Activated CD4-positive, alpha-beta T cell treated with anti-CD3 and anti-CD28 coated beads for 1 hour (primary cell): ENCODE data around the gene MCUB.
"Not testable (repeated sequence)": the region's sequence is repeated elsewhere in the genome, so short reads cannot be mapped to it uniquely, and the experiment has no call there.

Experiments
- DNase-seq: peaks from one replicate; pipeline ENCODE4 v3.0.0-alpha.2; 2020

The MCUB gene

DNA sequence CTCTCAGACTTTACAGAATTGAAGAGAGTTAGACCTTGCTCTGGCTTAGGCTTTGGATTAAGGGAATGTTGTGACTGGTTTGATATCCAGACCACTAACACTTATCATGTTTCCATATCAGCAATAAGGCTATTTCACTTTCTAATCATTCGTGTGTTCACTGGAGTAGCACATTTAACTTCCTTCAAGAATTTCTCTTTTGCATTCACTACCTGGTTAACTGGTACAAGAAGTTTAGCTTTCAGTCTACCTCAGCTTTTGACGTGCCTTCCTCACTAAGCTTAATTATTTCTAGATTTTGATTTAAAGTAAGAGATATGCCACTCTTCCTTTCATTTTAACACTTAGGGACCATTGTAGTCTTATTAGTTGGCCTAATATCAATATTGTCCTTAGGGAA is 80.6 kb downstream of the MCUB start:
- DNase-seq: no peak

DNA sequence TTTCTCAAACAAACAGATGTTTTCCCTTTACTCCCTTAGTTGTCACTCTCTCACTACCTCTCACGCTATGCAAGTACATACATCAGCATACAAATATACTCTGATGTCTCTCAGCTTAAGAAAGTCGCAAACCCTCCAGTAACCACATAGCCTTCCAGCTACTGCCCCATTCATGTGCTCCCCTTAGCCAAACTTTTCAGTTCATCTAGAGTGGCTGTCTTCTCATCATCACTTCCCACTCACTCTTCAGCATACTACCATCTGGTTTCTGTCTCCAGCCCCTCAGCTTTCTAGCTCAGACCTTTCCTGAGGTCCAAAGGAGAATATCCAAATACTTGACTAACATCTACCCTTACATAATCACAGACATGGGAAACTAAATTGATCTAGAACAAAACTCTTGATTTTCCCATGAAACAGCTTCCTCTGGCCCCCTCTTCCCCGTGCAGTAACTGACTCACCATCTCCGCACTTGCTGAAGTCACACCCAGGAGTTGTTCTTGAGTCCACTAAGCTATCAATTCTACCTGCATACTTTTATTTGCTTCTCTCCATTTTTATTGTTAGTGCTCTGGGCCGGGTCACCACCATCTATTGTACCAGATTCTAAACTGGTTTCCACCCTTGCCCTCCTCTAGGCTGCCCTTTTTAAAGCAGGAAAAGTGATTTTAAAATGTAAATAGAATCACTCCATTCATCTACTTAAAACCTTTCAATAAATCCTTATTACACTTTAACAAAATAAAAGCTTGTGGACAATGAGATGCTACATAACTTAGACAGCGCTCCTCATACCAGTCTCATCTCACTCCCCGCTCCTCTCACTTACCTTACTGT is 86.0 kb downstream of the MCUB start:
- DNase-seq: no peak

GRCh38 chr4:109648266-109648996 is 88.4 kb downstream of the MCUB start:
- no peak for DNase-seq

GRCh38 chr4:109648997-109649575 is 89.0 kb downstream of the MCUB start:
- DNase-seq: no peak

DNA sequence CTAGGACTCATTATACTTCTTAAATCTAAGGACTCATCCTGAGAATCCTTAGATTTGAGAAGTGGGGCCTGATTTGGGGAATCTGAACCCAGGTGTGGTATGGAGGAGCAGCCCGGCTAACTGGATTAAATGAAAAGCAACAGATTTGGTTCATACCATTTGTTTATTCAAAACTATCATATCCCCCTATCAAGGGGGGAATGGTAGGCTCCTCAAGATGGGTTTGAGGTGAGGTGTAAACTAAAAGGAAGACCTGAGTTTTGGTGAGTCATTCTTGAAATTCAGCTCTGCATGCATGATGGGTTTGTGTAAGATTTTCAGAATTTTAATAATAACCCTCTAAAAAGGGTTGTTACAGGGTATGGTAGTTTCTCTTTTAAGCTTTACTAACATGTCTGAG is 89.8 kb downstream of the MCUB start:
- DNase-seq: no peak

DNA sequence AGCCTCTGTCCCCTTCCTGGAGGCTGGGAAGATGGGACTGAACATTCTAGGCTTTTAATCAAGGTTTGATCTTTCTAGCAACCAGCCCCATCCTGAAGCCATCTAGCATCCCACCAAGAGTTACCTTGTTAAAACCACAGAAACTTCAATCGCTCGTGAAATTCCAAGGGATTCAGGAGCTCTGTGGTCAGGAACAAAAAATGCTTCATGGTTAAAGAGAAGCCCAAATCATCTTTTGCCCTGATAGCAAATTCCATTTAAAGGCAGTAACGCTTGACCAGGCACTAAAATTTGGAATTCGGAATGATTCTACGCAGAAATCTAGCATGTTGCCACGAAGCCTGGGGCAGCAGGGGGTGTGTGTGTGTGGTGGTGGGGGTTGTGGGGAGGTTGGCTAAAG is 95.3 kb downstream of the MCUB start:
- no peak for DNase-seq

DNA sequence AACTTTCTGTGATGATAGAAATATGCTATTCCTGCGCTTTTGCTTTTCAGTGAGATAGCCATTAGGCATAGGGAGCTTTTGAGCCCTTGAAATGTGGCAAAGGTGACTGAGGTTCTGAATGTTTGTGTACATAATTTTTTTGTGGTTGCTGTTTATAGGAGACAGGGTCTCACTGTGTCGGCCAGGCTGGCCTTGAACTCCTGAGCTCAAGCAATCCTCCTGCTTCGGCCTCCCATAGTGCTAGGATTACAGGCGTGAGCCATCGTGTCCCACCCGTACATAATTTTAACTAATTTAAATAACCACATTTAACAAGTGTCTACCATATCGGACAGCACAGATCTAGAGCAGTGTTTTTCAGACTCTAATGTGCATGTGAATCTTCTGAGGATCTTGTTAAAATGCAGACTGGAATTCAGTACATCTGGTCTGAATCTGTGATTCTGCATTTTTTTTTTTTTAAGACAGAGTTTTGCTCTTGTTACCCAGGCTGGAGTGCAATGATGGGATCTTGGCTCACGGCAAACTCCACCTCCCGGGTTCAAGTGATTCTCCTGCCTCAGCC is 97.9 kb downstream of the MCUB start:
- DNase-seq: no peak

- DNase-seq: no peak
Observed at GRCh38 chr4:109658871-109659410, 98.9 kb downstream of the MCUB start.

GRCh38 chr4:109662116-109662515 is 102.1 kb downstream of the MCUB start:
- no peak for DNase-seq

- no peak for DNase-seq
Observed at GRCh38 chr4:109662771-109663170, 102.7 kb downstream of the MCUB start.

- DNase-seq: no peak
Observed at GRCh38 chr4:109665783-109666485, 105.9 kb downstream of the MCUB start.

DNA sequence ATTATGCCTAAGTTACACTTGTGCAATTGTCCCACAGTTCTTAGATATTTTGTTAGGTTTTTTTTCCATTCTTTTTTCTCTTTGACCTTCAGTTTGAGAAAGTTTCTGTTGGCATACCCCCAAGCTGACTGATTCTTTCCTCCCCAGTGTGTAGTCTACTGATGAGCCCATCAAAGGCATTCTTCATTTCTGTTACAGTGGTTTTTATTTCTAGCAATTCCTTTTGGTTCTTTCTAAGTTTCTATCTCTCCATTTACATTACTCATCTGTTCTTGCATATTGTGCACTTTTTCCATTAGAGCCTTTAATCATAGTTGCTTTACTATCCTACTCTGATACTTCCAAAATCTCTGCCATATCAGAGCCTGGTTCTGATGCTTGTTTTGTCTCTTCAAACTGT is 111.3 kb downstream of the MCUB start:
- no peak for DNase-seq

- DNase-seq: no peak
Observed at GRCh38 chr4:109672169-109672930, 112.3 kb downstream of the MCUB start.

DNA sequence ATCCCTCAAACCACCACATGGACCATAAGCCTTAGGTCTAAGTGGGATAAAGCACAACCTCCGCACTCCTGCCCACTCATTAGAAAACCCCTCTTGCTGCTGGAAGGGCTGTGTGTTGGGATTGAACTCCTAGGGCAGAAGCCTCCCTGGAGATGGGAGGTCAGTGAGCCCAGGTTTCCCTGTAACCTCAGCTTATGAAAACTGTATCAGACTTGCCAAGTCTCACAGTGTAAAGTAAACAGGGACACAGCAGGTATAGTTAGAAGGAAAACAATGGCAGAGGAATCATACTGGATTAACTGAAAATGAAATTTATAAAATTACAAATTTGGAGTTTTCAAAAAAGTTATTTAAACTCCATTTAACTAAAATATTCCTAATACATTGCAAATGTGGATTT is 113.3 kb downstream of the MCUB start:
- DNase-seq: no peak

- no peak for DNase-seq
Observed at GRCh38 chr4:109675181-109675580, 115.1 kb downstream of the MCUB start.

GRCh38 chr4:109675843-109676242 is 115.8 kb downstream of the MCUB start:
- DNase-seq: no peak

GRCh38 chr4:109676886-109677285 is 116.8 kb downstream of the MCUB start:
- DNase-seq: no peak

GRCh38 chr4:109678472-109678871 is 118.4 kb downstream of the MCUB start:
- not testable (repeated sequence) for DNase-seq

- DNase-seq: not testable (repeated sequence)
Observed at GRCh38 chr4:109678925-109679324, 118.9 kb downstream of the MCUB start.

GRCh38 chr4:109682875-109683274 is 122.8 kb downstream of the MCUB start:
- no peak for DNase-seq

DNA sequence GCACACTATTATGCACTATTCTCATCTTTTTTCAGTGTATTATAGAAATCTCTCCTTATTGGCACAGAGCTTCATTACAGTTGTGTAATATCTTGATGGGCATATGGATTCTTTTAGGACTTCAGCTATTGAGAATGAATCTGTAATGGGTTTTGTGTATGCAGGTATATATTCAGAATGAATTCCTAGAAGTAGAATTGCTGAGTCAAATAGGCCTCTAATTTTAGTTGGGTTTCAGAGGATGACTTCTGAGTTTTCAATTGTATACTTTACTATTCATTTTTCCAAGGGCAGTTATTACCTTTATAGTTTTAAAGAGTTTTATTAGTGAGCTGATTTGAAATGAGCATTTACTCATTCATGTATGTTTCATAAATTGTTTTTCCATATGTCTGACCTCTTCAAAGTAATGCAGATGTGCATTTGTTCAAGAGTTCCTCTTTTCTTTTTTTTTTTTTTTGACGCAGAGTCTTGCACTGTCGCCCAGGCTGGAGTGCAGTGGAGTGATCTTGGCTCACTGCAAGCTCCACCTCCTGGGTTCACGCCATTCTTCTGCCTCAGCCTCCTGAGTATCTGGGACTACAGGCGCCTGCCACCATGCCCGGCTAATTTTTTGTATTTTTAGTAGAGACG is 123.7 kb downstream of the MCUB start:
- no peak for DNase-seq
